Measurements from ENCODE around the gene CABLES2.

Gene CABLES2

DNA sequence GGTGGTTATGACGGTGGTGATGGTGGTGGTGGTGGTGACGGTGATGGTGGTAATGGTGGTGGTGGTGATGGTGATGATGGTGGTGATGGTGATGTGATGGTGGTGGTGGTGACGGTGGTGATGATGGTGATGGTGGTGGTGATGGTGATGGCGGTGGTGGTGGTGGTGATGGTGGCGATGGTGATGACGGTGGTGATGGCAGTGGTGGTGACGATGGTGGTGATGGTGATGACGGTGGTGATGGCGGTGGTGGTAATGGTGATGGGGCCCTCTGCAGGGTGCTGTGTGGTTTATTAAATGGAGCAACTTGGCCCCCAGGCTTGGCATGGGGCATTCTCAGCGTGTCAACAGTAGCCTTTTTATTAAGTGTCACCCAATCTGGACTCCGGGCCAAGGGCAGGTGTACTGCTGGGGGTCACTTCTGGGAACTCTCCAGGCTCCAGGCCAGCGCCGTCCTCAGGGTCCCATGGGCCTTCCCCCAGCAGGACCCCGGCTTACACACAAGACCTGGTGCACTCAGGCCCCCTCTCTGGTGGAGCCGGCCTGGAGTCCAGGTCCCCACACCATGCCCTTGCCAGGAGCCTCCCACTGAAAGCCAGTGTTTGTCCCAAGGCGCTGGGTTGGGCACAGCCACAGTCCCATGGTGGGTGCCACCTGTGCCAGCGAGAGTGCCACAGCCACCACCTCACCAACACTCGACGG is 8.8 kb downstream of the CABLES2 start:
- Histone ChIP-seq H3K9ac (ENCODE audit: low read length) (no peak overlapping the region), H3K36me3 (ENCODE audit: insufficient read depth, low read length) (peaks cover 3% of the 10 kb centered on the region), H3K4me1 (ENCODE audit: insufficient read depth, low read length) (no peaks in the 10 kb centered on the region), H3K27ac (ENCODE audit: low read depth, low read length) (no peak overlapping the region), H3K4me3 (ENCODE audit: low read depth in 1 of 2, low read length in 2 of 2) (no peak overlapping the region), H3K9me3 (ENCODE audit: low read length) (no peaks in the 10 kb centered on the region), H3K27me3 (ENCODE audit: control insufficient read depth in 1 of 2, insufficient read depth in 2 of 2, low read length in 2 of 2) (no peaks in the 10 kb centered on the region)

- Histone ChIP-seq H3K27ac (ENCODE audit: low read depth, low read length) (no peak overlapping the region), H3K27me3 (ENCODE audit: control insufficient read depth in 1 of 2, insufficient read depth in 2 of 2, low read length in 2 of 2) (no peaks in the 10 kb centered on the region), H3K9ac (ENCODE audit: low read length) (no peak overlapping the region), H3K36me3 (ENCODE audit: insufficient read depth, low read length) (peaks cover 8% of the 10 kb centered on the region), H3K4me3 (ENCODE audit: low read depth in 1 of 2, low read length in 2 of 2) (no peak overlapping the region), H3K4me1 (ENCODE audit: insufficient read depth, low read length) (no peaks in the 10 kb centered on the region), H3K9me3 (ENCODE audit: low read length) (no peaks in the 10 kb centered on the region)
These were observed 10.5 kb downstream of the CABLES2 start for GRCh38 chr20:62396367-62397239.

GRCh38 chr20:62395311-62396242 is 11.5 kb downstream of the CABLES2 start:
- Histone ChIP-seq H3K27ac (ENCODE audit: low read depth, low read length) (no peak overlapping the region), H3K9ac (ENCODE audit: low read length) (no peak overlapping the region), H3K27me3 (ENCODE audit: control insufficient read depth in 1 of 2, insufficient read depth in 2 of 2, low read length in 2 of 2) (no peaks in the 10 kb centered on the region), H3K36me3 (ENCODE audit: insufficient read depth, low read length) (peaks cover 8% of the 10 kb centered on the region), H3K9me3 (ENCODE audit: low read length) (no peaks in the 10 kb centered on the region), H3K4me3 (ENCODE audit: low read depth in 1 of 2, low read length in 2 of 2) (no peak overlapping the region), H3K4me1 (ENCODE audit: insufficient read depth, low read length) (no peaks in the 10 kb centered on the region)

DNA sequence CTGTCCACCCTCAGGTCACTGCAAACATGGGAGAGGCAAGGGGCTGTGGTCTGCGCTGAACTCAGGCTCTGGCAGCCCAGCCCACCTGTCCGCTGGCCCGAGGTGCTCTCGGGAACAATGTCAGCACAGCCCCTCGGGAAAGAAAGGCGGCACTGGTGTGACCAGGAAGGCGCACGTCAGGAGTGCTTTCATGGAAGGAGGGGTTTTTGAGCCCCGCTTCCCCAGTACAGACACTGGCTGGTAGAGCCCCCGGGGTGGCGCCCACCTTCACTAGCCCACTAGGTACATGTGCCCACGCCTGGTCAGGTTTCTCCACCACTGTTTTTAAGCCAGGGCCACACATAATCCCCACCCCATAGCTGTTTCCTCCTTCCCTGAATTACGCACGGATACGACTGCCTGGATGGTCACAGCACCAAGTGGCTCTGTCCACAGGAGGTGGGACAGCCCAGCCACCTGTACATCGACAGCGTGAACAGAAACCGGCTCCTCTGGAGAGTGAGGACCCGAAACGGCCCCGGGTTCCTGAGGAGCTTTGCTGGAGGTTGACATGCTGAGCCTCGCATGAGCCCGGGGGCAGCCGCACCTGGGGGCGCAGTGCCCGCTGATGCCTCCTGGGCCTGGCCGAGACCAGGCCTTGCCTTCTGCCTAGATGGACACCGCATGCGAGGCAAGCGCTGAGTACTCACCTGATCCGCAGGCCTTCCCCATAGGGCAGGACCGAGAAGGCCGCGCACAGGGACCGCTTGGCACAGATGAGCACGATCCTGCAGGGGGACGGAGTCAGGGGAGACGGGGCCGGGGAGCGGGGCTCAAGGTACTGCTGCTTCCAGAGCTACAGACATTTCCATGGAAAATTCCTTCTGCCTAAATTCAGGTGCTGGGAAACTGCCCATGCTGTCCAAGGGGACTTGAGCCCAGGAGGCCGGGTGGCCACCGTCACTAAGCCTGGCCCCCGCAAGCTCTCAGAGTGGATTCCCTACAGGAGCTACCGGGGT is 12.5 kb downstream of the CABLES2 start:
- Histone ChIP-seq H3K9ac (ENCODE audit: low read length) (no peak overlapping the region), H3K27me3 (ENCODE audit: control insufficient read depth in 1 of 2, insufficient read depth in 2 of 2, low read length in 2 of 2) (no peaks in the 10 kb centered on the region), H3K27ac (ENCODE audit: low read depth, low read length) (no peak overlapping the region), H3K4me3 (ENCODE audit: low read depth in 1 of 2, low read length in 2 of 2) (no peak overlapping the region), H3K9me3 (ENCODE audit: low read length) (no peaks in the 10 kb centered on the region), H3K4me1 (ENCODE audit: insufficient read depth, low read length) (no peaks in the 10 kb centered on the region), H3K36me3 (ENCODE audit: insufficient read depth, low read length) (peaks cover 15% of the 10 kb centered on the region)

- Histone ChIP-seq H3K27me3 (ENCODE audit: control insufficient read depth in 1 of 2, insufficient read depth in 2 of 2, low read length in 2 of 2) (no peaks in the 10 kb centered on the region), H3K4me1 (ENCODE audit: insufficient read depth, low read length) (no peaks in the 10 kb centered on the region), H3K9me3 (ENCODE audit: low read length) (no peaks in the 10 kb centered on the region), H3K4me3 (ENCODE audit: low read depth in 1 of 2, low read length in 2 of 2) (no peak overlapping the region), H3K27ac (ENCODE audit: low read depth, low read length) (no peak overlapping the region), H3K36me3 (ENCODE audit: insufficient read depth, low read length) (peaks cover 22% of the 10 kb centered on the region), H3K9ac (ENCODE audit: low read length) (no peak overlapping the region)
These were observed 13.3 kb downstream of the CABLES2 start for GRCh38 chr20:62393830-62394229.

- Histone ChIP-seq H3K4me1 (ENCODE audit: insufficient read depth, low read length) (no peaks in the 10 kb centered on the region), H3K9me3 (ENCODE audit: low read length) (no peaks in the 10 kb centered on the region), H3K27ac (ENCODE audit: low read depth, low read length) (no peak overlapping the region), H3K36me3 (ENCODE audit: insufficient read depth, low read length) (peaks cover 26% of the 10 kb centered on the region), H3K4me3 (ENCODE audit: low read depth in 1 of 2, low read length in 2 of 2) (no peak overlapping the region), H3K9ac (ENCODE audit: low read length) (no peak overlapping the region), H3K27me3 (ENCODE audit: control insufficient read depth in 1 of 2, insufficient read depth in 2 of 2, low read length in 2 of 2) (no peaks in the 10 kb centered on the region)
These were observed 13.8 kb downstream of the CABLES2 start for GRCh38 chr20:62393335-62393665.

DNA sequence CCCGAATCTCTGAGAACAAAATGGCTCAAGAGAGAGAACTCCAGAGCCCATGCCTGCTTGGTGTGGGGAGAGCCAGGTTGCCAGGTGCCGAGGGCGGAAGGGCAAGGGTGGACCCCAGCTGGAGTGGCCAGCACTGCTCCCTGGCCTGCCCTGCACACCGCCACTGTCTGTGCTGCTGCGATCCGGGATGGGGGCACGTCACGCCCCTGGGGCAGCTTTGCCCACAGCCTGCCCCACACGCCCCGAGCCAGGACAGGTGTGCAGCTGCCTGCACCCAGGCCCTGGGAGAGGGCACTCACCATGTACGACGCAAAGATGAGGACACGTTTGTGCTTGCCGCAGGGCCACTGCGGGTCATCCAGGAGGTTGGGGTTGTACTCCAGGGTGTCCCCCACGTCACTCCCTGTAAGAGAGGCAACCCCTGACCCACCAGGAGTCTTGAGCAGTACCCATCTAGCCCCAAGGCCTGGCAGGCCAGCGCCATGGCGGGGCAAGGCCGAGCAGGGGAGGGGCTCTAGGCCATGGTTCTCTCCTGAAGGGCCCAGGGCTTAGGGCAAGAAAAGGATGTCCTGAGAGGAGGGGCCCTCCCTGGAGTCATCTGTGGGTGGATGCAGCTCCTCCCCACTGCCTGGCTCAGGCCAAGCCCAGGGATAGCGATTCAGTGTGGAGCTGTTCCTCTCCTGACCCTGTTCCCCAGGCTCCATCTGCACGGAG is 14.3 kb downstream of the CABLES2 start:
- H3K27me3 ChIP-seq (ENCODE audit: control insufficient read depth in 1 of 2, insufficient read depth in 2 of 2, low read length in 2 of 2) = no peaks in the 10 kb centered on the region
- no peak overlapping the region for H3K9ac ChIP-seq (ENCODE audit: low read length)
- H3K9me3 ChIP-seq (ENCODE audit: low read length) = no peaks in the 10 kb centered on the region
- peaks cover 26% of the 10 kb centered on the region for H3K36me3 ChIP-seq (ENCODE audit: insufficient read depth, low read length)
- no peak overlapping the region for H3K27ac ChIP-seq (ENCODE audit: low read depth, low read length)
- H3K4me1 ChIP-seq (ENCODE audit: insufficient read depth, low read length) = peaks cover 4% of the 10 kb centered on the region
- no peak overlapping the region for H3K4me3 ChIP-seq (ENCODE audit: low read depth in 1 of 2, low read length in 2 of 2)

DNA sequence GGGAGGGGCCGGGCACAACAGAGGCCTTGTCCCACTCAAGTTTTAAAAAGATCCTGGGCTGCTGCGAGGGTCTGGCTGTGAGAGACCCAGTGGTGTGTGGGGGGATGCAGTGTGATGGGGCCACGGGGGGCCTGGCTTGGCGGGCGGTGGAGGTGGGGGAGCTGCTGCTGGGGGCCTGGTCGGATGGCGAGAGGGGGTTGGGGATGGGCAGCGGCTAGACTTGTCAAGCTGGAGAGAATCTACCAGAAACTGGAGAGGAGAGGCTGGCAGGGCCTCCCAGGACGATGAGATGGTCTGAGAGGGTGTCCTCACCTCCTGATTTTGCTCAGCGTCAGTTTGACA is 15.0 kb downstream of the CABLES2 start:
- Histone ChIP-seq H3K9me3 (ENCODE audit: low read length) (no peaks in the 10 kb centered on the region), H3K27me3 (ENCODE audit: control insufficient read depth in 1 of 2, insufficient read depth in 2 of 2, low read length in 2 of 2) (no peaks in the 10 kb centered on the region), H3K36me3 (ENCODE audit: insufficient read depth, low read length) (peaks cover 26% of the 10 kb centered on the region), H3K4me3 (ENCODE audit: low read depth in 1 of 2, low read length in 2 of 2) (no peak overlapping the region), H3K9ac (ENCODE audit: low read length) (no peak overlapping the region), H3K4me1 (ENCODE audit: insufficient read depth, low read length) (peaks cover 9% of the 10 kb centered on the region), H3K27ac (ENCODE audit: low read depth, low read length) (no peak overlapping the region)

DNA sequence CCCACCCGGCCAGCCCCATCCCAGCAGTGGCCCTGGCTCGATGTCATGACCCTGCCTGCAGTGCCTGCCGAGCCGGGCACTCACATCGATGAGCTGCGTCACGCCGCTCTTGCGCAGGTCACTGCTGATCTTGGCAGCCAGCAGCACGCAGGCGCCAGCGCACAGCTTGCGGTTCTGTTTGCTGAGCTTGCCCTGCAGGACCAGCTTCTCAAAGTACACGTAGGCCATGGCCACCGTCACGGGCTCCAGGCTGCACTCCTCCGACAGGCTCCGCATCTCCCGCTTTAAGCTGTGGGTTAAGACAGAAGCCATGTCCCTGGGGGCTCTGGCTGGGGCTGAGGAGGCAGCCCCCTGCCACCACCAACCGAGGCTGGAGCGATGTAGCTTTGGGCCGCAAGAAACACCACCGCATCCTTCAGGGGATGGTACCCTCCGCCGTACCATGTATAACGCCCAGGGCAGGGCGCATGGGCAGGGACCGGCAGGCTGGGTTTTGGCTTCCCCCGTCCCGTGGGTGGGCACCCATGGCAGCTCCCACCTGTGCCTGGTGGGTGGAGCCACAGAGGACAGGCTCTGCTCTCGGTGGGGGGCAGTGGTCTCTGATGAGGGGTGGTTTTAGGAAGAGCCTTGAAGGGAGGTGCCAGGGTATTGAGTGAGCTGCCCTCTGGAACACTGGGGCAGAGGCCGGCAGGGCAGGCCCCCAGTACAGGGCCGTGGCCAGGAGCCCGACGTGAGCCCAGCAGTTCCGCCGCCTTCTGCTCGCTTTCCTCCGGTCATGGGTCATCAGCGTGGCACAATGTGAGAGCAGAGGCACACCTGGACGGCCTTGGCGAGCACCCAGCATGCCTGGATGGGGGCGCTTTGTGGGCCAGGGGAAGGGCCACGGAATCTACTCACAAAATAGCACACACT is 15.7 kb downstream of the CABLES2 start:
- Histone ChIP-seq H3K27me3 (ENCODE audit: control insufficient read depth in 1 of 2, insufficient read depth in 2 of 2, low read length in 2 of 2) (no peaks in the 10 kb centered on the region), H3K27ac (ENCODE audit: low read depth, low read length) (no peak overlapping the region), H3K36me3 (ENCODE audit: insufficient read depth, low read length) (peaks cover 26% of the 10 kb centered on the region), H3K4me3 (ENCODE audit: low read depth in 1 of 2, low read length in 2 of 2) (no peak overlapping the region), H3K9me3 (ENCODE audit: low read length) (no peaks in the 10 kb centered on the region), H3K9ac (ENCODE audit: low read length) (no peak overlapping the region), H3K4me1 (ENCODE audit: insufficient read depth, low read length) (peaks cover 9% of the 10 kb centered on the region)
